Measurements from ENCODE around the gene RALGPS1. TPM values are rescaled to one million over a fixed set of nuclear protein-coding genes. Genes with fewer than 3 reads are reported as not detected.

Gene RALGPS1
- total RNA-seq, 1 experiment from 2014 or later, result 28.5 TPM

- no peak for TF ChIP-seq STAT6 (CRISPR knock-in tag; conservative IDR thresholded peaks at IDR 0.05; ENCODE audit: low read depth)
- no peak for TF ChIP-seq ETV6 (CRISPR knock-in tag; IDR thresholded peaks at IDR 0.05)
These were observed 141.3 kb downstream of the RALGPS1 start (continued) for GRCh38 chr9:127055745-127056402.

GRCh38 chr9:127056446-127056845 is 141.9 kb downstream of the RALGPS1 start:
- CTCF ChIA-PET, result no interaction called here

More at GRCh38 chr9:127056446-127056845, 141.9 kb downstream of the RALGPS1 start:
- POLR2A ChIA-PET, result no interaction called here
- Mint-ChIP-seq H3K27me3 (ENCODE audit: low read depth) (no peaks in the 10 kb centered on the region), H3K4me1 (peaks cover 10% of the 10 kb centered on the region), H3K4me3 (no peak overlapping the region), H3K27ac (no peak overlapping the region), H3K9me3 (no peaks in the 10 kb centered on the region), H3K36me3 (no peaks in the 10 kb centered on the region)
- ATAC-seq (no peak), DNase-seq (ENCODE audit: low spot score) (no peak)
- TF ChIP-seq SMAD4 (CRISPR knock-in tag; IDR thresholded peaks at IDR 0.05), result no peak
- TF ChIP-seq GRHL2 (CRISPR knock-in tag; IDR thresholded peaks at IDR 0.05; ENCODE audit: insufficient replicate concordance, severe bottlenecking), result no peak
- TF ChIP-seq, protein P1, sequence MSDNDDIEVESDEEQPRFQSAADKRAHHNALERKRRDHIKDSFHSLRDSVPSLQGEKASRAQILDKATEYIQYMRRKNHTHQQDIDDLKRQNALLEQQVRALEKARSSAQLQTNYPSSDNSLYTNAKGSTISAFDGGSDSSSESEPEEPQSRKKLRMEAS (CRISPR knock-in tag; IDR thresholded peaks at IDR 0.05), result no peak
- no peak for TF ChIP-seq PRRX2 (CRISPR knock-in tag; IDR thresholded peaks at IDR 0.05)
- TF ChIP-seq IRF1 (CRISPR knock-in tag; IDR thresholded peaks at IDR 0.05), result no peak
- no peak for TF ChIP-seq ZNF512 (CRISPR knock-in tag; IDR thresholded peaks at IDR 0.05; ENCODE audit: borderline replicate concordance)
- TF ChIP-seq ZNF232 (CRISPR knock-in tag; IDR thresholded peaks at IDR 0.05), result no peak
- TF ChIP-seq, protein P2, sequence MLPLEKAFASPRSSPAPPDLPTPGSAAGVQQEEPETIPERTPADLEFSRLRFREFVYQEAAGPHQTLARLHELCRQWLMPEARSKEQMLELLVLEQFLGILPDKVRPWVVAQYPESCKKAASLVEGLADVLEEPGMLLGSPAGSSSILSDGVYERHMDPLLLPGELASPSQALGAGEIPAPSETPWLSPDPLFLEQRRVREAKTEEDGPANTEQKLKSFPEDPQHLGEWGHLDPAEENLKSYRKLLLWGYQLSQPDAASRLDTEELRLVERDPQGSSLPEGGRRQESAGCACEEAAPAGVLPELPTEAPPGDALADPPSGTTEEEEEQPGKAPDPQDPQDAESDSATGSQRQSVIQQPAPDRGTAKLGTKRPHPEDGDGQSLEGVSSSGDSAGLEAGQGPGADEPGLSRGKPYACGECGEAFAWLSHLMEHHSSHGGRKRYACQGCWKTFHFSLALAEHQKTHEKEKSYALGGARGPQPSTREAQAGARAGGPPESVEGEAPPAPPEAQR (CRISPR knock-in tag; IDR thresholded peaks at IDR 0.05), result no peak
- TF ChIP-seq E2F5 (CRISPR knock-in tag; IDR thresholded peaks at IDR 0.05), result no peak
- TF ChIP-seq, protein P3, sequence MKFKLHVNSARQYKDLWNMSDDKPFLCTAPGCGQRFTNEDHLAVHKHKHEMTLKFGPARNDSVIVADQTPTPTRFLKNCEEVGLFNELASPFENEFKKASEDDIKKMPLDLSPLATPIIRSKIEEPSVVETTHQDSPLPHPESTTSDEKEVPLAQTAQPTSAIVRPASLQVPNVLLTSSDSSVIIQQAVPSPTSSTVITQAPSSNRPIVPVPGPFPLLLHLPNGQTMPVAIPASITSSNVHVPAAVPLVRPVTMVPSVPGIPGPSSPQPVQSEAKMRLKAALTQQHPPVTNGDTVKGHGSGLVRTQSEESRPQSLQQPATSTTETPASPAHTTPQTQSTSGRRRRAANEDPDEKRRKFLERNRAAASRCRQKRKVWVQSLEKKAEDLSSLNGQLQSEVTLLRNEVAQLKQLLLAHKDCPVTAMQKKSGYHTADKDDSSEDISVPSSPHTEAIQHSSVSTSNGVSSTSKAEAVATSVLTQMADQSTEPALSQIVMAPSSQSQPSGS (CRISPR knock-in tag; IDR thresholded peaks at IDR 0.05; ENCODE audit: borderline replicate concordance, low read depth), result no peak
- TF ChIP-seq, protein P4, sequence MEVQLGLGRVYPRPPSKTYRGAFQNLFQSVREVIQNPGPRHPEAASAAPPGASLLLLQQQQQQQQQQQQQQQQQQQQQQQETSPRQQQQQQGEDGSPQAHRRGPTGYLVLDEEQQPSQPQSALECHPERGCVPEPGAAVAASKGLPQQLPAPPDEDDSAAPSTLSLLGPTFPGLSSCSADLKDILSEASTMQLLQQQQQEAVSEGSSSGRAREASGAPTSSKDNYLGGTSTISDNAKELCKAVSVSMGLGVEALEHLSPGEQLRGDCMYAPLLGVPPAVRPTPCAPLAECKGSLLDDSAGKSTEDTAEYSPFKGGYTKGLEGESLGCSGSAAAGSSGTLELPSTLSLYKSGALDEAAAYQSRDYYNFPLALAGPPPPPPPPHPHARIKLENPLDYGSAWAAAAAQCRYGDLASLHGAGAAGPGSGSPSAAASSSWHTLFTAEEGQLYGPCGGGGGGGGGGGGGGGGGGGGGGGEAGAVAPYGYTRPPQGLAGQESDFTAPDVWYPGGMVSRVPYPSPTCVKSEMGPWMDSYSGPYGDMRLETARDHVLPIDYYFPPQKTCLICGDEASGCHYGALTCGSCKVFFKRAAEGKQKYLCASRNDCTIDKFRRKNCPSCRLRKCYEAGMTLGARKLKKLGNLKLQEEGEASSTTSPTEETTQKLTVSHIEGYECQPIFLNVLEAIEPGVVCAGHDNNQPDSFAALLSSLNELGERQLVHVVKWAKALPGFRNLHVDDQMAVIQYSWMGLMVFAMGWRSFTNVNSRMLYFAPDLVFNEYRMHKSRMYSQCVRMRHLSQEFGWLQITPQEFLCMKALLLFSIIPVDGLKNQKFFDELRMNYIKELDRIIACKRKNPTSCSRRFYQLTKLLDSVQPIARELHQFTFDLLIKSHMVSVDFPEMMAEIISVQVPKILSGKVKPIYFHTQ (CRISPR knock-in tag; IDR thresholded peaks at IDR 0.05), result no peak
- TF ChIP-seq SMAD3 (CRISPR knock-in tag; IDR thresholded peaks at IDR 0.05; ENCODE audit: borderline replicate concordance), result no peak
- no peak for TF ChIP-seq RORB (CRISPR knock-in tag; IDR thresholded peaks at IDR 0.05)
- TF ChIP-seq SOX15 (CRISPR knock-in tag; IDR thresholded peaks at IDR 0.05), result no peak
- TF ChIP-seq NFYB (CRISPR knock-in tag; conservative IDR thresholded peaks at IDR 0.05; ENCODE audit: low read depth), result no peak
